VCaP (cell line): ENCODE results near the gene CST1.
"Not testable (repeated sequence)": the region's sequence is repeated elsewhere in the genome, so short reads cannot be mapped to it uniquely, and the experiment has no call there.

ENCODE experiments used
- H3K27ac ChIP-seq: fragments of 450-650 bp; 2 replicates; pipeline ENCODE4 v1.5.1; 2017
- CTCF ChIP-seq: fragments of 450-650 bp; conservative IDR thresholded peaks from 2 replicates; pipeline ENCODE4 v1.5.1; 2017; ENCODE audit warnings: mild to moderate bottlenecking, moderate library complexity

CST1 gene

GRCh38 chr20:23776067-23776771 is 25.5 kb upstream of the CST1 start:
- TF ChIP-seq CTCF: no peak

GRCh38 chr20:23774081-23774480 is 23.3 kb upstream of the CST1 start:
- TF ChIP-seq CTCF: no peak

More at GRCh38 chr20:23776067-23776771, 25.5 kb upstream of the CST1 start:
- H3K27ac ChIP-seq: no peak overlapping the region

GRCh38 chr20:23773579-23773978 is 22.8 kb upstream of the CST1 start:
- no peak overlapping the region for H3K27ac ChIP-seq
- no peak for TF ChIP-seq CTCF

More at GRCh38 chr20:23774081-23774480, 23.3 kb upstream of the CST1 start:
- H3K27ac ChIP-seq: no peak overlapping the region

GRCh38 chr20:23773127-23773526 is 22.4 kb upstream of the CST1 start:
- H3K27ac ChIP-seq: no peak overlapping the region
- no peak for TF ChIP-seq CTCF

GRCh38 chr20:23772074-23772473 is 21.3 kb upstream of the CST1 start:
- no peak overlapping the region for H3K27ac ChIP-seq
- no peak for TF ChIP-seq CTCF

- no peak for TF ChIP-seq CTCF
- no peak overlapping the region for H3K27ac ChIP-seq
Observed at GRCh38 chr20:23770384-23770783, 19.6 kb upstream of the CST1 start.

GRCh38 chr20:23768520-23768919 is 17.8 kb upstream of the CST1 start:
- not testable (repeated sequence) for H3K27ac ChIP-seq

- TF ChIP-seq CTCF: no peak
- H3K27ac ChIP-seq: no peak overlapping the region
Observed at GRCh38 chr20:23766531-23766930, 15.8 kb upstream of the CST1 start.
